ENCODE results near the gene U2AF1L4.

U2AF1L4 gene, protein sequence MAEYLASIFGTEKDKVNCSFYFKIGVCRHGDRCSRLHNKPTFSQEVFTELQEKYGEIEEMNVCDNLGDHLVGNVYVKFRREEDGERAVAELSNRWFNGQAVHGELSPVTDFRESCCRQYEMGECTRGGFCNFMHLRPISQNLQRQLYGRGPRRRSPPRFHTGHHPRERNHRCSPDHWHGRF

DNA sequence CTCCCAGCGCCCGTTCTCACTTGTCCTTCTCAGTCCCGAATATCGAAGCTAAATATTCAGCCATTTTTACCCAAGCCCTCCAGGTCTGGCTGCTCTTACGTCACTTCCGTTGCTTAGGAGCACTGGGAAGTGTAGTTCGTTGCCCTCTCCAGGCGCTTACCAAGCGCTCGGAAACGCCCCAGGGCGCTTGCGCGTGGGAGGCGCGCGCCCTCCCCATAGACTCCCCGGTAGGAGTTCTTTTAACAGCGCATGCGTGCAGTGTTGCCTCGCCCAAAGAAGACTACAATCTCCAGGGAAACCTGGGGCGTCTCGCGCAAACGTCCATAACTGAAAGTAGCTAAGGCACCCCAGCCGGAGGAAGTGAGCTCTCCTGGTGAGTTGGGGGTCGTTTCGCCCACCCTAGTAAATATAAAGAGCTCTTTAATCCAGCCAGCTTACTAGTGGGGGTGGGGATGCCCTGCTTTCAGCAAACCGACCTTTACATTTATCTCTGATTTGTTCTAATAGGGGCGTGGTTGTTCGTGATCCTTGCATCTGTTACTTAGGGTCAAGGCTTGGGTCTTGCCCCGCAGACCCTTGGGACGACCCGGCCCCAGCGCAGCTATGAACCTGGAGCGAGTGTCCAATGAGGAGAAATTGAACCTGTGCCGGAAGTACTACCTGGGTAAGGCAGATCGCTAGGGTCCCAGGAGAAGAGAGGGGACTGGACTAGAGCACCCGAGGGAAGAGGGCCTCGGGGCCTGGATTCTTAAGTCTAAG lies at the start of gene U2AF1L4, which contains the start of gene PSENEN:
U2AF1L4 (minus strand) TSS at position 91 of the 759 bp plus-strand sequence; CDS start at position 64, 27 bp downstream.
PSENEN (plus strand) TSS at position 324 of the 759 bp plus-strand sequence; CDS start at position 604, 280 bp downstream.
- H3K4me3 ChIP-seq (ENCODE audit: low read depth, low read length) = peak within 1 kb of the TSS; percentile 71
- TF ChIP-seq, protein P1, sequence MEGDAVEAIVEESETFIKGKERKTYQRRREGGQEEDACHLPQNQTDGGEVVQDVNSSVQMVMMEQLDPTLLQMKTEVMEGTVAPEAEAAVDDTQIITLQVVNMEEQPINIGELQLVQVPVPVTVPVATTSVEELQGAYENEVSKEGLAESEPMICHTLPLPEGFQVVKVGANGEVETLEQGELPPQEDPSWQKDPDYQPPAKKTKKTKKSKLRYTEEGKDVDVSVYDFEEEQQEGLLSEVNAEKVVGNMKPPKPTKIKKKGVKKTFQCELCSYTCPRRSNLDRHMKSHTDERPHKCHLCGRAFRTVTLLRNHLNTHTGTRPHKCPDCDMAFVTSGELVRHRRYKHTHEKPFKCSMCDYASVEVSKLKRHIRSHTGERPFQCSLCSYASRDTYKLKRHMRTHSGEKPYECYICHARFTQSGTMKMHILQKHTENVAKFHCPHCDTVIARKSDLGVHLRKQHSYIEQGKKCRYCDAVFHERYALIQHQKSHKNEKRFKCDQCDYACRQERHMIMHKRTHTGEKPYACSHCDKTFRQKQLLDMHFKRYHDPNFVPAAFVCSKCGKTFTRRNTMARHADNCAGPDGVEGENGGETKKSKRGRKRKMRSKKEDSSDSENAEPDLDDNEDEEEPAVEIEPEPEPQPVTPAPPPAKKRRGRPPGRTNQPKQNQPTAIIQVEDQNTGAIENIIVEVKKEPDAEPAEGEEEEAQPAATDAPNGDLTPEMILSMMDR (IDR thresholded peaks at IDR 0.05; ENCODE audit: low read depth, low read length, missing control alignments) = no peak
- in situ Hi-C loops (cut with HindIII; ENCODE audit: low sequenced_read_pairs) = no loop called here
- DNase-seq (ENCODE audit: low read depth) = peak; percentile 99

DNA sequence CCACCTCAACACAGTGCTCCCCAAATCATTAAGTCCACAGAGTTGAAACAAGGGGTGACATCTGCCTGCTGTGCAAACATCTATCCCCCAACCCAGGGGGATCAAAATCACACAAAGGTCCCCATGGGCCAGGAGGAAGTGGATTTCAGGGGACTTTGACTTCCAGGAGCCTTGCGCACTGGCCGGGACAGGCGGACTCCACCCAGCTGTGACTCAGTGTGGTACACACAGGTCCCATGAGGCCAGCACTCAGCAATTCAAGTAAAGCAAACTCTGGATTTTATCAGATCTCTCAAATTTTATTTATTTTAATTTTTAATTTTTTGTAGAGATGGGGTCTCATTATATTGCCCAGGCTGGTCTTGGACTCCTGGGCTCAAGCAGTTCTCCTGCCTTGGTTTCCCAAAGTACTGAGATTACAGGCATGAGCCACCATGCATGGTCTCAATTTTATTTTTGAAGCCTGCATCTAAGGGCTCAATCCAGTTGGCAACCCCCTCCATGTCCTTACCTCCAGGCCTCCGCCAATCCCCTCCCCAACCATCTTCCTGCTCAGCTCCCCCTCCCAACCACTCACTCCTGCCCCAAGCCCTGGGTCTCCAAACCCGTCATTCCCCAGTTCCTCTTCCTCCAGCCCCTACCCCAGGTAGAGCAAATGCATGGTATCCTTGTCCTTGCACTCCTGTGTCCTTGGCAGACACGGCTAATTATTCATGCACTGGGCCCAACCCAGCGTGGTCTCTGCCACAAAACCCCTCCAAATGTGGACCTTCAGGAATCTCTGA lies 48.4 kb upstream of the U2AF1L4 start:
- TF ChIP-seq, protein P1 (IDR thresholded peaks at IDR 0.05; ENCODE audit: low read depth, low read length, missing control alignments) = no peak
- DNase-seq (ENCODE audit: low read depth) = no peak
- no peak overlapping the region for H3K4me3 ChIP-seq (ENCODE audit: low read depth, low read length)
- in situ Hi-C loops (cut with HindIII; ENCODE audit: low sequenced_read_pairs) = no loop called here

DNA sequence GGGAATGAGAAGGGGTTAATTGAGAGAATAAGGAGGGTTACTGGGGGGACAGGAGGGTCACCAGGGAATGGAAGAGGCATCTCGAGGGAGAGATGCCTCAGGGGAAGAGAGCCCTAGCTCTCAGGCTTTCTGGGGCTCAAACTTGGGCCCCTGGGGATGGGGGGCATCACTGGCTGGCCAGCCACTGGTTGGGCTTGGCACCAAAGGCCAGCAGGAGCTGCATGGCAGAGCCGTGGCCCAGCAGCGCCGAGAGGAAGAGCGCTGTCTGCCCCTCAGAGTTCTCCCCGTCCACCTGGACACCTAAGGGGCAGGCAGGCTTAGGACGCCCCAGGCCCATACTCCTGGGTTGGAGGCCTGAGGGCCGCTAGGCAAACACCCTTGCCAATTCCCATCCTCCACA lies 47.7 kb upstream of the U2AF1L4 start:
- no peak overlapping the region for H3K4me3 ChIP-seq (ENCODE audit: low read depth, low read length)
- TF ChIP-seq, protein P1 (IDR thresholded peaks at IDR 0.05; ENCODE audit: low read depth, low read length, missing control alignments) = no peak
- in situ Hi-C loops (cut with HindIII; ENCODE audit: low sequenced_read_pairs) = no loop called here
- DNase-seq (ENCODE audit: low read depth) = no peak

DNA sequence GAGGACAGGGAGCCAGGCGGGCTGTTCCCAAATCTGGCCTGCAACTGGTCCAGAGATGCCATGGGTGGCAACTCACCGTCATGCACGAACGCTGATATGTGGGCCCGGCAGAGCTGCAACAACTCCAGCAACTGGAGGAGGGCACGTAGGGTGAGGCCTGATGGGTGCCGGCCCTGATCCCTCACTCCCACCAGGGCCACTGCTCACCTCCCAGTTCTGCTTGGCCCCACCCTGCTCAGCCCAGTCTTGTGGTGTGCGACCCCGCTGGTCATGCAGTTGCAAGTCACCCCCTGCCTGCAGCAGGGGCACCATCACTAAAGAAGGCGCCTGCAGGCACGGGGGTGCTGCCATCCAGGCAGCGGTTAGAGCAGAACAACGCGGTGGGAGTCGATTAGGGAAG lies 47.1 kb upstream of the U2AF1L4 start:
- DNase-seq (ENCODE audit: low read depth) = no peak
- in situ Hi-C loops (cut with HindIII; ENCODE audit: low sequenced_read_pairs) = no loop called here
- H3K4me3 ChIP-seq (ENCODE audit: low read depth, low read length) = no peak overlapping the region
- TF ChIP-seq, protein P1 (IDR thresholded peaks at IDR 0.05; ENCODE audit: low read depth, low read length, missing control alignments) = no peak

DNA sequence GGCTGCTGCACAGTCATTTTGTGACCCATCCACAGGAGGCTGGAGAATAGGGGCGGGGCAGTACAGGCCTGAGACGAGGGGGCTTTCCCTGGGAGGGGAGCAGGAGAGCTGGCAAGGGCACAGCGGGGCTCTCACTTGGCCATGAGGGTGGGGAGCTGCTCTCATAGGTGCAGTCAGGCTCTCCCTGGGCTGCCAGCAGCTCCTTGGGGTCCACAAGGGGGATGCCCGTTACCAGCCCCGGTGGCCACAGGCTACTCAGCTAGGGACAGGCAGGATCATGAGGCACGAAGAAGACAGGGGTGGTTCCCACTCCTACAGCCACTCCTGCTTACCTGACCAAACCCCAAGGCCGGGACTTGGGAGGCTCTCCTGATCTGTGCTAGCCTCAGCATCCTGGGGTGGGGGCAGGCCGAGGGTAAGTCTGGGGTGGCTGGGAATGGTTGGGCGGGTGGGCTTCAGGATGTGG lies 46.6 kb upstream of the U2AF1L4 start:
- DNase-seq (ENCODE audit: low read depth) = no peak
- no peak overlapping the region for H3K4me3 ChIP-seq (ENCODE audit: low read depth, low read length)
- TF ChIP-seq, protein P1 (IDR thresholded peaks at IDR 0.05; ENCODE audit: low read depth, low read length, missing control alignments) = no peak
- in situ Hi-C loops (cut with HindIII; ENCODE audit: low sequenced_read_pairs) = no loop called here
